GM23338 (cell line): ENCODE data around the gene TRDMT1. TPM values are rescaled to one million over a fixed set of nuclear protein-coding genes. Genes with fewer than 3 reads are reported as not detected.

Experiments
- ATAC-seq: fragments of 200-7000 bp; cut with Tn5 transposase; 3 replicates; pipeline ENCODE4 v1.9.1; 2020
- DNase-seq: peaks from one replicate; pipeline ENCODE4 v3.0.0-alpha.2; 2015; ENCODE audit warnings: low spot score
- H2AFZ ChIP-seq: fragments of 200-600 bp; sonication (generic); 2 replicates; pipeline ENCODE4 v1.8.0; 2016; ENCODE audit warnings: antibody characterized with exemption, mild to moderate bottlenecking, moderate library complexity
- H3F3A ChIP-seq: fragments of 200-600 bp; sonication (generic); replicated peaks from 2 replicates; pipeline ENCODE4 v1.8.0; 2017; ENCODE audit warnings: antibody characterized with exemption, mixed run types, low read depth
- H3K27ac ChIP-seq: fragments of 200-600 bp; sonication (generic); 2 replicates; pipeline ENCODE4 v1.6.1; 2016; ENCODE audit warnings: low read depth
- H3K27me3 ChIP-seq: fragments of 200-600 bp; sonication (generic); 2 replicates; pipeline ENCODE4 v1.8.0; 2016; ENCODE audit warnings: mild to moderate bottlenecking, mixed run types, moderate library complexity; ENCODE audit not compliant: insufficient read depth
- H3K36me3 ChIP-seq: fragments of 200-600 bp; sonication (generic); 2 replicates; pipeline ENCODE4 v1.8.0; 2016; ENCODE audit warnings: mild to moderate bottlenecking; ENCODE audit not compliant: insufficient read depth
- H3K4me1 ChIP-seq: fragments of 200-600 bp; sonication (generic); 2 replicates; pipeline ENCODE4 v1.8.0; 2016; ENCODE audit warnings: mild to moderate bottlenecking, moderate library complexity; ENCODE audit not compliant: insufficient read depth
- H3K4me2 ChIP-seq: fragments of 200-600 bp; sonication (generic); 2 replicates; pipeline ENCODE4 v1.7.1; 2017; ENCODE audit warnings: mixed run types
- H3K4me3 ChIP-seq: fragments of 200-600 bp; sonication (generic); 2 replicates; pipeline ENCODE4 v1.6.1; 2016; ENCODE audit warnings: mixed run types
- H3K79me2 ChIP-seq: fragments of 200-600 bp; sonication (generic); replicated peaks from 2 replicates; pipeline ENCODE4 v1.8.0; 2017; ENCODE audit warnings: mild to moderate bottlenecking; ENCODE audit not compliant: insufficient read depth
- H3K9me2 ChIP-seq: fragments of 200-600 bp; sonication (generic); 2 replicates; pipeline ENCODE4 v1.8.0; 2017; ENCODE audit not compliant: insufficient read depth
- H4K20me1 ChIP-seq: fragments of 200-600 bp; sonication (generic); replicated peaks from 2 replicates; pipeline ENCODE4 v1.8.0; 2017; ENCODE audit warnings: mild to moderate bottlenecking; ENCODE audit not compliant: insufficient read depth
- H3K27ac Mint-ChIP-seq: 2 replicates; pipeline ENCODE4 v1.8.0; 2020; ENCODE audit warnings: inconsistent platforms, mild to moderate bottlenecking, moderate library complexity, mixed read lengths
- H3K27me3 Mint-ChIP-seq: 3 replicates; pipeline ENCODE4 v1.8.0; 2022; ENCODE audit warnings: low read depth, mild to moderate bottlenecking, moderate library complexity, mixed read lengths, inconsistent platforms; ENCODE audit not compliant: insufficient read depth, poor library complexity
- H3K36me3 Mint-ChIP-seq: 3 replicates; pipeline ENCODE4 v1.8.0; 2021; ENCODE audit warnings: low read depth, mild to moderate bottlenecking, inconsistent platforms, moderate library complexity, mixed read lengths
- H3K4me1 Mint-ChIP-seq: 3 replicates; pipeline ENCODE4 v1.8.0; 2020; ENCODE audit warnings: mild to moderate bottlenecking, inconsistent platforms, mixed read lengths
- H3K4me3 Mint-ChIP-seq: 3 replicates; pipeline ENCODE4 v1.8.0; 2021; ENCODE audit warnings: moderate library complexity, mild to moderate bottlenecking, inconsistent platforms, mixed read lengths
- H3K9me3 Mint-ChIP-seq: 3 replicates; pipeline ENCODE4 v1.8.0; 2020; ENCODE audit warnings: moderate library complexity, mild to moderate bottlenecking, inconsistent platforms, mixed read lengths
- CREB1 ChIP-seq: fragments of 250-450 bp; sonication (Bioruptor Pico); IDR thresholded peaks from 2 replicates; pipeline ENCODE4 v1.5.0; 2020; ENCODE audit warnings: low read depth, mild to moderate bottlenecking, moderate library complexity
- CTCF ChIP-seq, 2 experiments: fragments of 200-600 bp in 1 of 2; sonication (generic) in 1 of 2; conservative IDR thresholded peaks; 2 replicates each; pipeline versions ENCODE4 v1.5.1 to v1.6.1; 2016 to 2017; ENCODE audit warnings: antibody characterized with exemption in 2 of 2, low read depth in 2 of 2, mild to moderate bottlenecking in 2 of 2, moderate library complexity in 1 of 2
- ETS1 ChIP-seq: IDR thresholded peaks from 2 replicates; pipeline ENCODE4 v1.6.1; 2016; ENCODE audit warnings: antibody characterized with exemption
- EZH2 ChIP-seq: fragments of 200-600 bp; sonication (generic); IDR thresholded peaks from one replicate; pipeline ENCODE4 v1.8.0; 2017; ENCODE audit warnings: antibody characterized with exemption, mild to moderate bottlenecking, low read depth; ENCODE audit not compliant: unreplicated experiment
- EZH2phosphoT487 ChIP-seq: fragments of 200-600 bp; sonication (generic); IDR thresholded peaks from one replicate; pipeline ENCODE4 v1.8.1; 2018; ENCODE audit warnings: antibody characterized with exemption; ENCODE audit not compliant: unreplicated experiment
- JUNB ChIP-seq: IDR thresholded peaks from one replicate; pipeline ENCODE4 v1.6.1; 2016; ENCODE audit warnings: antibody characterized with exemption; ENCODE audit not compliant: unreplicated experiment
- NANOG ChIP-seq: IDR thresholded peaks from 2 replicates; pipeline ENCODE4 v1.6.1; 2016; ENCODE audit warnings: antibody characterized with exemption, borderline replicate concordance
- POLR2AphosphoS5 ChIP-seq: IDR thresholded peaks from 2 replicates; pipeline ENCODE4 v1.6.1; 2016; ENCODE audit warnings: antibody characterized with exemption, low read depth
- REST ChIP-seq: IDR thresholded peaks from one replicate; pipeline ENCODE4 v1.6.1; 2018; ENCODE audit warnings: antibody characterized with exemption; ENCODE audit not compliant: unreplicated experiment
- STAT1 ChIP-seq: IDR thresholded peaks from one replicate; pipeline ENCODE4 v1.6.1; 2016; ENCODE audit warnings: antibody characterized with exemption; ENCODE audit not compliant: unreplicated experiment
- ZNF114 ChIP-seq: fragments of 250-450 bp; sonication (Bioruptor Pico); IDR thresholded peaks from 2 replicates; pipeline ENCODE4 v1.5.0; 2020; ENCODE audit warnings: mild to moderate bottlenecking, moderate library complexity
- ZNF331 ChIP-seq: fragments of 250-450 bp; sonication (Bioruptor Pico); IDR thresholded peaks from 2 replicates; pipeline ENCODE4 v1.5.0; 2020; ENCODE audit warnings: low read depth, mild to moderate bottlenecking, moderate library complexity
- ZNF462 ChIP-seq: fragments of 250-450 bp; sonication (Bioruptor Pico); IDR thresholded peaks from 2 replicates; pipeline ENCODE4 v1.5.0; 2020; ENCODE audit warnings: mild to moderate bottlenecking, moderate library complexity
- polyA plus RNA-seq: library from polyadenylated mRNA; unstranded; fragments of >200 nt; fragmentation: Nextera tagmentation; extraction: Ambion mirVana; gene quantifications from 2 replicates; pipeline ENCODE4 v1.2.1, GENCODE V29; 2016
- total RNA-seq: library from RNA; depleted of rRNA; stranded (reverse); fragments of >200 nt; shearing (Covaris generic); gene quantifications from 2 replicates; pipeline ENCODE4 v1.2.3, GENCODE V29; 2014

Gene TRDMT1
- total and polyA plus RNA-seq, 2 experiments from 2014 or later = 16.0 to 37.7 TPM

- DNase-seq (no peak), ATAC-seq (no peak)
- Mint-ChIP-seq H3K4me3 (no peak overlapping the region), H3K36me3 (no peaks in the 10 kb centered on the region), H3K27ac (no peak overlapping the region), H3K27me3 (no peaks in the 10 kb centered on the region), H3K9me3 (no peaks in the 10 kb centered on the region), H3K4me1 (peaks cover 48% of the 10 kb centered on the region)
- no peak overlapping the region for H3K27ac ChIP-seq
- no peaks in the 10 kb centered on the region for H3K36me3 ChIP-seq
- H3K9me2 ChIP-seq = no peaks in the 10 kb centered on the region
- H4K20me1 ChIP-seq = no peaks in the 10 kb centered on the region
- H3K79me2 ChIP-seq = peaks cover 7% of the 10 kb centered on the region
- no peak overlapping the region for H3K4me2 ChIP-seq
- no peak overlapping the region for H3K4me3 ChIP-seq
- H2AFZ ChIP-seq = no peak overlapping the region
- no peak for TF ChIP-seq JUNB
- no peak for TF ChIP-seq EZH2phosphoT487
- no peak for TF ChIP-seq REST
- TF ChIP-seq EZH2 = no peak
- TF ChIP-seq CTCF (conservative IDR thresholded peaks at IDR 0.05; ENCODE audit: low read depth in 2 of 2) = no peak
- no peak for TF ChIP-seq ETS1
- TF ChIP-seq CREB1 = no peak
- TF ChIP-seq NANOG = no peak
- TF ChIP-seq ZNF114 = no peak
- TF ChIP-seq ZNF462 = no peak
- no peak for TF ChIP-seq STAT1
- no peak for TF ChIP-seq ZNF331 (CRISPR knock-in tag)
- TF ChIP-seq POLR2AphosphoS5 = no peak
- H3F3A ChIP-seq = no peaks in the 10 kb centered on the region
- H3K27me3 ChIP-seq = no peaks in the 10 kb centered on the region
- H3K4me1 ChIP-seq = peaks cover 32% of the 10 kb centered on the region
Observed at GRCh38 chr10:17203416-17203815, 1.9 kb upstream of the TRDMT1 start.
